ENCODE measurements around the gene INSRR. TPM values are rescaled to one million over a fixed set of nuclear protein-coding genes. Genes with fewer than 3 reads are reported as not detected.

INSRR gene
- total and polyA plus RNA-seq, 9 of the 15 experiments (the other 6 are each of a cell fraction or from before 2014, with no cell fraction given): 0.03 to 0.18 (median 0.06) TPM; not detected in 3

- TF ChIP-seq ETS1 (conservative IDR thresholded peaks at IDR 0.05; ENCODE audit: control insufficient read depth, low read depth, low read length): no peak; the same call in 1 of the 2 replicates
- no peak for TF ChIP-seq THRAP3 (IDR thresholded peaks at IDR 0.05; ENCODE audit: borderline replicate concordance)
- TF ChIP-seq GABPB1 (CRISPR knock-in tag; IDR thresholded peaks at IDR 0.05): no peak
- no peak for TF ChIP-seq ZNF232 (CRISPR knock-in tag; IDR thresholded peaks at IDR 0.05)
- no peak for TF ChIP-seq ZNF121 (CRISPR knock-in tag; conservative IDR thresholded peaks at IDR 0.05)
- no peak for TF ChIP-seq PURB (CRISPR knock-in tag; IDR thresholded peaks at IDR 0.05; ENCODE audit: low read depth)
- TF ChIP-seq NFXL1 (CRISPR knock-in tag; IDR thresholded peaks at IDR 0.05): no peak
- TF ChIP-seq ZNF280B (CRISPR knock-in tag; IDR thresholded peaks at IDR 0.05): no peak
- TF ChIP-seq ZBTB9 (CRISPR knock-in tag; IDR thresholded peaks at IDR 0.05): 0 out of 2 replicates have a peak, but pooled peaks have one; percentile 10
- no peak for TF ChIP-seq THAP12 (CRISPR knock-in tag; IDR thresholded peaks at IDR 0.05)
Measured at GRCh38 chr1:156894711-156895454, 36.0 kb upstream of the INSRR start (continued).

All from K562 (cell line).